Anterior cingulate cortex (tissue), 58 donors: ENCODE results near the gene RDX.
"Not testable (repeated sequence)": the region's sequence is repeated elsewhere in the genome, so short reads cannot be mapped to it uniquely, and the experiment has no call there.

Source experiments
- DNase-seq, 58 donors: peaks; one replicate each; lab custom pipeline; 2025; lab: John Stamatoyannopoulos, UW

RDX gene

GRCh38 chr11:110306019-110306388 lies 9.6 kb upstream of the RDX start:
- not testable (repeated sequence) for DNase-seq

GRCh38 chr11:110305169-110306018 lies 9.0 kb upstream of the RDX start:
- no peak for DNase-seq

- no peak for DNase-seq
Observed at GRCh38 chr11:110303414-110303826, 7.0 kb upstream of the RDX start.

- DNase-seq, result no peak
Observed at GRCh38 chr11:110301577-110301976, 5.2 kb upstream of the RDX start.

- DNase-seq, result no peak
Observed at GRCh38 chr11:110301032-110301431, 4.6 kb upstream of the RDX start.

- DNase-seq, result no peak
Observed at GRCh38 chr11:110299006-110299785, 2.8 kb upstream of the RDX start.

- DNase-seq, result no peak
Observed at GRCh38 chr11:110298301-110298765, 1.9 kb upstream of the RDX start.

GRCh38 chr11:110297726-110298300 lies 1.4 kb upstream of the RDX start:
- DNase-seq, result no peak

GRCh38 chr11:110297076-110297725 lies 787 bp upstream of the RDX start:
- no peak for DNase-seq

- peak in 48 of 58 donors; percentile 4 to 78 (median 52) for DNase-seq
Observed at GRCh38 chr11:110295531-110296225, 736 bp downstream of the RDX start.

GRCh38 chr11:110295086-110295485 lies 1.3 kb downstream of the RDX start:
- peak in 1 of 58 donors; percentile 9 for DNase-seq

- peak in 1 of 58 donors; percentile 14 for DNase-seq
Observed at GRCh38 chr11:110294509-110294908, 1.9 kb downstream of the RDX start.

GRCh38 chr11:110293389-110293788 lies 3.0 kb downstream of the RDX start:
- DNase-seq, result no peak

- DNase-seq, result not testable (repeated sequence)
Observed at GRCh38 chr11:110292146-110292545, 4.3 kb downstream of the RDX start.

GRCh38 chr11:110290591-110291334 lies 5.7 kb downstream of the RDX start:
- DNase-seq, result no peak

- DNase-seq, result no peak
Observed at GRCh38 chr11:110289472-110289871, 6.9 kb downstream of the RDX start.

- no peak for DNase-seq
Observed at GRCh38 chr11:110287537-110287936, 8.9 kb downstream of the RDX start.

- DNase-seq, result no peak
Observed at GRCh38 chr11:110286298-110287040, 9.9 kb downstream of the RDX start.

- no peak for DNase-seq
Observed at GRCh38 chr11:110283862-110284261, 12.6 kb downstream of the RDX start.
